ENCODE results near the gene WDR48. TPM values are rescaled to one million over a fixed set of nuclear protein-coding genes. Genes with fewer than 3 reads are reported as not detected.

WDR48 gene
- total and polyA plus RNA-seq, 9 donors, result 20.7 to 55.5 (median 38.2) TPM

DNA sequence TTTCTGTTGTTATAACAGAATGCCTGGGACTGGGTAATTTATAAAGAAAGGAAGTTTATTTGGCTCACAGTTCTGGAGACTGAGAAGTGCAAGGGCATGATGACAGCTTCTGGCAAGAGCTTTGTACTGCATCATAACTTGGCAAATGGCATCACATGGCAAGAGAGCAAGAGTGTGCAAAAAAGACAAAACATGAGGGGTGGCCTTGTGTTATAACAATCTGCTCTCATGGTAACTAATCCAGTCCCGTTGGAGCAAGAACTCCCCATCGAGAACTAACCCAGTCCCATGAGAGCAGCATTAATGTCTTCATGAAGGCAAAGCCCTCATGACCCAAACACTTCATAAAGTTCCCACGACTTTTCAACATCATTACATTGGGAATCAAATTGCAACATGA lies 23.3 kb upstream of the WDR48 start:
- no peaks in the 10 kb centered on the region for H3K36me3 ChIP-seq
- no peak overlapping the region for H3K27ac ChIP-seq
- H3K27me3 ChIP-seq, result no peaks in the 10 kb centered on the region
- peaks cover 4% of the 10 kb centered on the region for H3K4me1 ChIP-seq (ENCODE audit: insufficient read depth)
- intact Hi-C loops (cut with DNase I), result no loop called here
- 58 to 71% (median 58%) methylated on average over 3 of the region's 3 CpGs for WGBS, 3 donors
- TF ChIP-seq, protein P1, sequence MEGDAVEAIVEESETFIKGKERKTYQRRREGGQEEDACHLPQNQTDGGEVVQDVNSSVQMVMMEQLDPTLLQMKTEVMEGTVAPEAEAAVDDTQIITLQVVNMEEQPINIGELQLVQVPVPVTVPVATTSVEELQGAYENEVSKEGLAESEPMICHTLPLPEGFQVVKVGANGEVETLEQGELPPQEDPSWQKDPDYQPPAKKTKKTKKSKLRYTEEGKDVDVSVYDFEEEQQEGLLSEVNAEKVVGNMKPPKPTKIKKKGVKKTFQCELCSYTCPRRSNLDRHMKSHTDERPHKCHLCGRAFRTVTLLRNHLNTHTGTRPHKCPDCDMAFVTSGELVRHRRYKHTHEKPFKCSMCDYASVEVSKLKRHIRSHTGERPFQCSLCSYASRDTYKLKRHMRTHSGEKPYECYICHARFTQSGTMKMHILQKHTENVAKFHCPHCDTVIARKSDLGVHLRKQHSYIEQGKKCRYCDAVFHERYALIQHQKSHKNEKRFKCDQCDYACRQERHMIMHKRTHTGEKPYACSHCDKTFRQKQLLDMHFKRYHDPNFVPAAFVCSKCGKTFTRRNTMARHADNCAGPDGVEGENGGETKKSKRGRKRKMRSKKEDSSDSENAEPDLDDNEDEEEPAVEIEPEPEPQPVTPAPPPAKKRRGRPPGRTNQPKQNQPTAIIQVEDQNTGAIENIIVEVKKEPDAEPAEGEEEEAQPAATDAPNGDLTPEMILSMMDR (IDR thresholded peaks at IDR 0.05), result no peak
- TF ChIP-seq EP300 (IDR thresholded peaks at IDR 0.05), result no peak
- TF ChIP-seq POLR2A (IDR thresholded peaks at IDR 0.05), result no peak
- no peak for DNase-seq
- no peak overlapping the region for H3K4me3 ChIP-seq
- no peaks in the 10 kb centered on the region for H3K9me3 ChIP-seq

DNA sequence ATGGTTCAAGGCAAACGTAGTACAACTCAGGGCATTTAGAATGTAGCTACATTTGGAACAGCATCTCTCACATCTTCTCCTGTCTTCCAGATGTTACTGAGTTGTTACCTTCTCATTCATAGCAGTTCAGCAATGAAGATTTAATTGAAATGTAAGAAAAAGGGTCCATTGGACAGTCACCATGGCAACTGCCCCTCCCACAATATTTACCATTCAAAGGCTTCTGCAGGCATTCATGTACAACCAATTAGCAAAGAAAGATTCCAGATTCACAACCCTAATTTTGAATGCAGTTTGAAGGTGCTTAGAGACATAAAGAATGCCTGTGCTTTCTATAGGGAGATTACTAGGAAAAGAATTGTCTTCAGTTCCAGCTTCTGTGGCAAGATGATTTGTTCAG lies 22.3 kb upstream of the WDR48 start:
- intact Hi-C loops (cut with DNase I), result no loop called here
- TF ChIP-seq, protein P1 (IDR thresholded peaks at IDR 0.05), result no peak
- no peak for TF ChIP-seq POLR2A (IDR thresholded peaks at IDR 0.05)
- no peak for TF ChIP-seq EP300 (IDR thresholded peaks at IDR 0.05)
- DNase-seq, result no peak
- no peaks in the 10 kb centered on the region for H3K9me3 ChIP-seq
- 87 to 92% (median 90%) methylated on average over 1 of the region's 1 CpG for WGBS, 3 donors
- H3K36me3 ChIP-seq, result no peaks in the 10 kb centered on the region
- H3K4me1 ChIP-seq (ENCODE audit: insufficient read depth), result peaks cover 2% of the 10 kb centered on the region
- H3K4me3 ChIP-seq, result no peak overlapping the region
- H3K27me3 ChIP-seq, result no peaks in the 10 kb centered on the region
- H3K27ac ChIP-seq, result no peak overlapping the region

DNA sequence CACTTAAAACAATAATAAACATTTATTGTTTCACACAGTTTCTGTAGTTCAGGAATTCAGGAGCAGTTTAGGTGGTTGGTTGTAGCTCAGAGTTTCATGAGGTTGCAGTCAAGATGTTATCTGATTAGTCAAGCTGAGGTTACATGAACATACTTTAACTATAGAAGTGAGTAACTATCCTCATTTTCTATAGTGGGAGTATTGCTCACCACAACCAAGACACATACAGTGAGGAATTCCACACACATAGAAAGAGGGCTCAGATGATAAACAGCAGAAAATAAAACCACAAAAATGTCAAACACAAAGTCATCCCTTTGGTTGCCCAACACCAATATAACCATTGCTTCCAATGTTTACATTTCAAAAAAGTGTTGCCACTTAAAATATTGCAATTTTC lies 13.7 kb upstream of the WDR48 start:
- peaks cover 0 to 2% of the 10 kb centered on the region in 2 donors for H3K9me3 ChIP-seq
- H3K27ac ChIP-seq, result no peak overlapping the region
- no peaks in the 10 kb centered on the region for H3K36me3 ChIP-seq
- DNase-seq, result no peak
- no peaks in the 10 kb centered on the region for H3K27me3 ChIP-seq
- H3K4me3 ChIP-seq, result no peak overlapping the region
- intact Hi-C loops (cut with DNase I), result loop anchor here in 1 of 4 donors (10.0 kb wide), 1 partner anchor 513 kb away; no protein-coding TSS in a partner anchor
- TF ChIP-seq POLR2A (IDR thresholded peaks at IDR 0.05), result no peak
- TF ChIP-seq, protein P1 (IDR thresholded peaks at IDR 0.05), result no peak
- no peak for TF ChIP-seq EP300 (IDR thresholded peaks at IDR 0.05)
- H3K4me1 ChIP-seq (ENCODE audit: insufficient read depth), result no peaks in the 10 kb centered on the region

DNA sequence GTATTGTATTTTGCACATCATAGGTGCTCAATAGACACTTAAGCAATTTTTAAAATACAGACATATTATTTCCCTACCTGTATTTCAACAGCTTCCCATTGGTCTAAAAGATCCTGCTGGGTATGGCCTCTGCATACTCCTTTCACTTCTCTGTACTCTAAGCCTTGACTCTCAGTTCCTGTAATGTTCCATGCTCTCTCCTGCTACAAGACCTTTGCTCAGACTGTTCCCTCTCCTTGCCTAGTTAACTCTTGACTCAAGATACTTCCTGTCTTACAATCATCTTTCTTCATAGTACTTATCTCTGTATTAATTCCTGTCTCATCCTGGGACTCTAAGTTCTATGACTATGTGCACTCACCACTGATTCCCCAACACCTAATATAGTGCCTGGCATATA lies 1.8 kb upstream of the WDR48 start:
- H3K9me3 ChIP-seq, result no peaks in the 10 kb centered on the region
- H3K36me3 ChIP-seq, result no peaks in the 10 kb centered on the region
- TF ChIP-seq EP300 (IDR thresholded peaks at IDR 0.05), result no peak
- TF ChIP-seq, protein P1 (IDR thresholded peaks at IDR 0.05), result no peak
- no peak for TF ChIP-seq POLR2A (IDR thresholded peaks at IDR 0.05)
- intact Hi-C loops (cut with DNase I), result no loop called here
- H3K27me3 ChIP-seq, result no peaks in the 10 kb centered on the region
- H3K27ac ChIP-seq, result no peak overlapping the region
- no peak for DNase-seq
- H3K4me3 ChIP-seq, result no peak overlapping the region
- H3K4me1 ChIP-seq (ENCODE audit: insufficient read depth), result peaks cover 6% of the 10 kb centered on the region

DNA sequence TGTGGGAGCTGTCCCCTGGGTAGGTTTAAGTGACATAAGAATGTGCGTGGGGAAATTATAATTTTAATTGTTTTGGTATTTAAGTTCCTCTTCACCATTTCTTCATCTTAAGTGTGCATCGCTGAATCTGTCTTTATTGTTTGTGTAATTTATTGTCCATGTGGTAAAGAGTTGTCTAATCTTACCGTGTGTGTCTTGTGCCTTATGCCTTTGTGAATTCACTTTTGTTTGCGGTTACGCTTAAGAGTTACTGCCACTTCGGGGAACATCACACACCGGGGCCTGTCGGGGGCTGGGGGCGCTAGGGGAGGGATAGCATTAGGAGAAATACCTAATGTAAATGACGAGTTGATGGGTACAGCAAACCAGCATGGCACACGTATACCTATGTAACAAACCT lies 767 bp downstream of the WDR48 start:
- Histone ChIP-seq H3K36me3 (no peaks in the 10 kb centered on the region), H3K9me3 (no peaks in the 10 kb centered on the region), H3K27me3 (no peaks in the 10 kb centered on the region), H3K4me3 (peak overlapping the region; percentile 92), H3K27ac (peak overlapping the region in 1 of 2 donors; percentile 85), H3K4me1 (ENCODE audit: insufficient read depth) (peaks cover 6% of the 10 kb centered on the region)
- DNase-seq, result no peak
- no peak for TF ChIP-seq EP300 (IDR thresholded peaks at IDR 0.05)
- WGBS, 3 donors, result 1 to 4% (median 1%) methylated on average over 11 of the region's 11 CpGs
- intact Hi-C loops (cut with DNase I), result no loop called here

Data from ovary (tissue), 9 donors.